HCT116 (cell line): ENCODE results near the gene REEP3. TPM values are rescaled to one million over a fixed set of nuclear protein-coding genes. Genes with fewer than 3 reads are reported as not detected.

Source experiments
- ATAC-seq: fragments of 200-7000 bp; cut with Tn5 transposase; 2 replicates; pipeline ENCODE4 v1.9.1; 2020; ENCODE audit warnings: mild to moderate bottlenecking, moderate library complexity
- BruUV-seq: library from RNA; stranded (reverse); fragments of 400-500 nt; replicated peaks from 2 replicates; lab custom pipeline; 2021; lab: Mats Ljungman, UMichigan
- CTCF ChIA-PET: fragments of 300-600 bp; sonication (Branson Sonifier 250); formaldehyde crosslinking; loops from one replicate; lab custom pipeline; 2021; ENCODE audit warnings: antibody characterized with exemption; lab: Charles Lee
- POLR2A ChIA-PET: fragments of 300-600, 350-600 bp; sonication (Branson Sonifier 250); formaldehyde crosslinking; loops from one replicate; lab custom pipeline; 2021; ENCODE audit warnings: antibody characterized with exemption; lab: Charles Lee
- RAD21 ChIA-PET, 2 experiments: fragments of 300-600 bp; sonication (Branson Sonifier 250); formaldehyde crosslinking; loops; one replicate each; lab custom pipeline; 2023; ENCODE audit warnings: low total read pairs in 2 of 2; ENCODE audit not compliant: uncharacterized antibody in 2 of 2, unreplicated experiment in 2 of 2, low non-redundant PET in 1 of 2; lab: Charles Lee
- DNase-seq: peaks from one replicate; pipeline ENCODE4 v3.0.0-alpha.2; 2010; ENCODE audit warnings: low read depth, low spot score
- H2AFZ ChIP-seq: fragments of 200-600 bp; shearing (Covaris generic), sonication (generic); 2 replicates; pipeline ENCODE4 v1.6.1; 2017; ENCODE audit warnings: low read depth, mixed run types, mixed read lengths, antibody characterized with exemption, low read length; ENCODE audit not compliant: poor library complexity, severe bottlenecking
- H3K27ac ChIP-seq: 2 replicates; pipeline ENCODE4 v1.5.1; 2012; ENCODE audit warnings: low read depth, low read length
- H3K27me3 ChIP-seq: fragments of 200-600 bp; sonication (generic); 2 replicates; pipeline ENCODE4 v1.6.1; 2016; ENCODE audit warnings: mixed run types, low read length, mixed read lengths; ENCODE audit not compliant: insufficient read depth
- H3K36me3 ChIP-seq, 2 experiments: fragments of 200-500 bp in 1 of 2; fragments of 200-600 bp in 1 of 2; sonication (Bioruptor generic) in 1 of 2; sonication (generic) in 1 of 2; 2 replicates each; pipeline versions ENCODE4 v1.5.1 to v1.6.1; 2014 to 2016; ENCODE audit warnings: low read length in 2 of 2, inconsistent platforms in 1 of 2, mixed read lengths in 1 of 2, mixed run types in 1 of 2; ENCODE audit not compliant: insufficient read depth in 2 of 2, control insufficient read depth in 1 of 2
- H3K4me1 ChIP-seq, 2 experiments: fragments of 200-600 bp in 1 of 2; sonication (generic) in 1 of 2; 2 replicates each; pipeline versions ENCODE4 v1.5.1 to v1.6.1; 2012 to 2017; ENCODE audit warnings: low read length in 2 of 2, inconsistent platforms in 1 of 2, mild to moderate bottlenecking in 1 of 2, mixed read lengths in 1 of 2, mixed run types in 1 of 2, moderate library complexity in 1 of 2; ENCODE audit not compliant: insufficient read depth in 2 of 2, control insufficient read depth in 1 of 2
- H3K4me2 ChIP-seq: fragments of 200-600 bp; sonication (generic); 2 replicates; pipeline ENCODE4 v1.6.1; 2017; ENCODE audit warnings: mixed run types, low read length, mixed read lengths
- H3K4me3 ChIP-seq, 2 experiments: fragments of 200-600 bp in 1 of 2; sonication (generic) in 1 of 2; replicated peaks in 1 of 2; 2 replicates each; pipeline ENCODE4 v1.5.1; 2011 to 2016; ENCODE audit warnings: low read length in 2 of 2, control low read depth in 1 of 2, low read depth in 1 of 2, mild to moderate bottlenecking in 1 of 2, mixed read lengths in 1 of 2, mixed run types in 1 of 2
- H3K79me2 ChIP-seq: fragments of 200-600 bp; sonication (generic); 2 replicates; pipeline ENCODE4 v1.6.1; 2017; ENCODE audit warnings: mild to moderate bottlenecking, mixed run types, low read length, moderate library complexity, mixed read lengths; ENCODE audit not compliant: insufficient read depth
- H3K9ac ChIP-seq: fragments of 200-600 bp; sonication (generic); 2 replicates; pipeline ENCODE4 v1.6.1; 2016; ENCODE audit warnings: low read length, mixed read lengths
- H3K9me2 ChIP-seq: fragments of 200-600 bp; sonication (generic), shearing (Covaris generic); 2 replicates; pipeline ENCODE4 v1.6.1; 2017; ENCODE audit warnings: mixed run types, mild to moderate bottlenecking, moderate library complexity; ENCODE audit not compliant: insufficient read depth
- H3K9me3 ChIP-seq, 2 experiments: fragments of 200-500 bp in 1 of 2; fragments of 200-600 bp in 1 of 2; sonication (Bioruptor generic) in 1 of 2; sonication (generic) in 1 of 2; 2 replicates each; pipeline ENCODE4 v1.6.1; 2014 to 2017; ENCODE audit warnings: low read length in 2 of 2, mixed read lengths in 2 of 2, inconsistent platforms in 1 of 2, low read depth in 1 of 2, mild to moderate bottlenecking in 1 of 2, mixed run types in 1 of 2, moderate library complexity in 1 of 2; ENCODE audit not compliant: control insufficient read depth in 1 of 2, insufficient read depth in 1 of 2
- H4K20me1 ChIP-seq: fragments of 200-600 bp; sonication (generic), shearing (Covaris generic); 2 replicates; pipeline ENCODE4 v1.6.1; 2017; ENCODE audit warnings: mixed run types, mild to moderate bottlenecking, moderate library complexity; ENCODE audit not compliant: insufficient read depth
- ATF3 ChIP-seq: IDR thresholded peaks from 2 replicates; pipeline ENCODE4 v1.6.1; 2012
- CEBPB ChIP-seq: IDR thresholded peaks from 2 replicates; pipeline ENCODE4 v1.6.1; 2012; ENCODE audit warnings: low read depth
- CTCF ChIP-seq, 3 experiments: fragments of 200-600 bp in 1 of 3; sonication (generic) in 1 of 3; IDR thresholded peaks in 2 of 3; conservative IDR thresholded peaks in 1 of 3; 2 replicates each; pipeline ENCODE4 v1.5.1; 2012 to 2017; ENCODE audit warnings: low read depth in 2 of 3, low read length in 2 of 3, antibody characterized with exemption in 1 of 3, borderline replicate concordance in 1 of 3, control low read depth in 1 of 3, mild to moderate bottlenecking in 1 of 3, mixed read lengths in 1 of 3, mixed run types in 1 of 3, moderate library complexity in 1 of 3; ENCODE audit not compliant: insufficient read depth in 1 of 3
- EGR1 ChIP-seq: IDR thresholded peaks from 2 replicates; pipeline ENCODE4 v1.6.1; 2012; ENCODE audit warnings: low read depth
- ELF1 ChIP-seq: IDR thresholded peaks from 2 replicates; pipeline ENCODE4 v1.6.1; 2012; ENCODE audit warnings: low read depth, borderline replicate concordance
- JUND ChIP-seq: IDR thresholded peaks from 2 replicates; pipeline ENCODE4 v1.6.1; 2012
- POLR2AphosphoS5 ChIP-seq: IDR thresholded peaks from 2 replicates; pipeline ENCODE4 v1.6.1; 2011; ENCODE audit warnings: mild to moderate bottlenecking, low read depth, low read length, moderate library complexity
- RAD21 ChIP-seq: IDR thresholded peaks from 2 replicates; pipeline ENCODE4 v1.6.1; 2012; ENCODE audit warnings: low read depth, mild to moderate bottlenecking
- REST ChIP-seq: IDR thresholded peaks from 2 replicates; pipeline ENCODE4 v1.6.1; 2012; ENCODE audit warnings: low read depth
- SIN3A ChIP-seq: IDR thresholded peaks from 2 replicates; pipeline ENCODE4 v1.6.1; 2012; ENCODE audit warnings: low read depth
- SP1 ChIP-seq: IDR thresholded peaks from 2 replicates; pipeline ENCODE4 v1.6.1; 2012; ENCODE audit warnings: low read depth
- SRF ChIP-seq: IDR thresholded peaks from 2 replicates; pipeline ENCODE4 v1.6.1; 2012; ENCODE audit warnings: low read depth
- TCF7L2 ChIP-seq: IDR thresholded peaks from 2 replicates; pipeline ENCODE4 v1.7.0; 2011; ENCODE audit warnings: borderline replicate concordance, inconsistent platforms; ENCODE audit not compliant: insufficient read depth, insufficient read length; ENCODE audit errors: extremely low read depth
- YY1 ChIP-seq: IDR thresholded peaks from 2 replicates; pipeline ENCODE4 v1.6.1; 2011; ENCODE audit warnings: low read length, low read depth, moderate library complexity, mild to moderate bottlenecking; ENCODE audit not compliant: insufficient replicate concordance; ENCODE audit errors: extremely low read depth
- intact Hi-C: fragments of 100-400 bp; cut with micrococcal nuclease; formaldehyde crosslinking; loops from 2 replicates; pipeline ENCODE4 v1.10.0; 2022
- total RNA-seq: library from RNA; stranded (reverse); gene quantifications from one replicate; pipeline ENCODE4 v1.2.1, GENCODE V29; 2021; ENCODE audit not compliant: unreplicated experiment

The REEP3 gene
- total RNA-seq, 1 experiment from 2014 or later, result 41.3 TPM

GRCh38 chr10:63493004-63493403 lies 28.2 kb upstream of the REEP3 start:
- ChIA-PET CTCF (interaction anchor here (1.4 kb wide), 1 partner anchor 326 kb away, joined by 3 read pairs; no protein-coding TSS in a partner anchor), POLR2A (interaction anchor here (0.7 to 1.5 kb wide), 3 partner anchors 9 to 29 kb away, joined by 3 to 6 read pairs (median 5); no protein-coding TSS in a partner anchor), RAD21 (no interaction called here)
- Histone ChIP-seq H3K4me3 (no peak overlapping the region), H3K27ac (peak overlapping the region; percentile 62; the same call in 1 of the 2 replicates), H3K4me2 (peak overlapping the region; percentile 27), H3K4me1 (peaks cover 28 to 35% of the 10 kb centered on the region in 2 experiments), H3K9me2 (no peaks in the 10 kb centered on the region), H3K79me2 (peaks cover 76% of the 10 kb centered on the region), H3K9ac (no peak overlapping the region), H3K27me3 (no peaks in the 10 kb centered on the region), H3K9me3 (no peaks in the 10 kb centered on the region; a peak in 1 of 4 replicates), H4K20me1 (no peaks in the 10 kb centered on the region), H2AFZ (no peak overlapping the region), H3K36me3 (no peaks in the 10 kb centered on the region)
- BruUV-seq, result no TSS peak
- DNase-seq (no peak), ATAC-seq (no peak)
- intact Hi-C loops, result no loop called here
- TF ChIP-seq EGR1 (no peak), TCF7L2 (no peak), SIN3A (no peak), RAD21 (no peak), YY1 (no peak), SP1 (no peak)
- TF ChIP-seq, all 23 proteins: peak for 0

GRCh38 chr10:63494951-63495350 lies 26.2 kb upstream of the REEP3 start:
- Histone ChIP-seq H3K9ac (no peak overlapping the region), H3K9me2 (no peaks in the 10 kb centered on the region), H3K4me3 (no peak overlapping the region), H3K79me2 (peaks cover 82% of the 10 kb centered on the region), H3K4me2 (no peak overlapping the region), H3K27me3 (no peaks in the 10 kb centered on the region), H3K4me1 (peaks cover 28 to 35% of the 10 kb centered on the region in 2 experiments), H3K27ac (no peak overlapping the region), H3K36me3 (no peaks in the 10 kb centered on the region), H2AFZ (no peak overlapping the region), H3K9me3 (no peaks in the 10 kb centered on the region; a peak in 1 of 4 replicates), H4K20me1 (no peaks in the 10 kb centered on the region)
- no TSS peak for BruUV-seq
- intact Hi-C loops, result no loop called here
- ChIA-PET CTCF (no interaction called here), POLR2A (no interaction called here), RAD21 (no interaction called here)
- TF ChIP-seq ATF3, result no peak
- TF ChIP-seq EGR1, result no peak
- no peak for TF ChIP-seq RAD21
- no peak for TF ChIP-seq CTCF (IDR thresholded peaks at IDR 0.05 in 2 of 3, conservative IDR thresholded peaks at IDR 0.05 in 1 of 3; ENCODE audit: borderline replicate concordance in 1 of 3, insufficient read depth in 1 of 3, low read depth in 2 of 3, low read length in 2 of 3)
- TF ChIP-seq SRF, result no peak
- no peak for TF ChIP-seq REST
- TF ChIP-seq ELF1, result no peak
- TF ChIP-seq POLR2AphosphoS5, result no peak
- no peak for TF ChIP-seq CEBPB
- no peak for TF ChIP-seq TCF7L2
- TF ChIP-seq YY1, result no peak
- no peak for TF ChIP-seq JUND
- DNase-seq (no peak), ATAC-seq (no peak)
